SK-N-SH treated with all-trans-retinoic acid at 6 μM for 48 hours (cell line): ENCODE results near the gene GNG5.

Experiments used
- ARNTL ChIP-seq: fragments of 450-650 bp; formaldehyde crosslinking; IDR thresholded peaks from 2 replicates; pipeline ENCODE4 v1.5.0; 2020; ENCODE audit warnings: low read depth, mild to moderate bottlenecking, moderate library complexity, borderline replicate concordance
- ESRRG ChIP-seq: fragments of 250-450 bp; sonication (Bioruptor Pico); IDR thresholded peaks from 2 replicates; pipeline ENCODE4 v1.6.1; 2021; ENCODE audit warnings: mild to moderate bottlenecking
- ISL1 ChIP-seq: fragments of 250-450 bp; sonication (Bioruptor Pico); IDR thresholded peaks from 2 replicates; pipeline ENCODE4 v2.1.2; 2022; ENCODE audit warnings: mild to moderate bottlenecking, moderate library complexity
- PPARA ChIP-seq: fragments of 250-450 bp; sonication (Bioruptor Pico); IDR thresholded peaks from 2 replicates; pipeline ENCODE4 v1.5.0; 2020; ENCODE audit warnings: mild to moderate bottlenecking, borderline replicate concordance
- RARB ChIP-seq: fragments of 250-450 bp; sonication (Bioruptor Pico); IDR thresholded peaks from 2 replicates; pipeline ENCODE4 v1.8.0; 2021; ENCODE audit warnings: mild to moderate bottlenecking, moderate library complexity
- ZNF70 ChIP-seq: fragments of 450-650 bp; formaldehyde crosslinking; IDR thresholded peaks from 2 replicates; pipeline ENCODE4 v1.5.0; 2020; ENCODE audit warnings: mild to moderate bottlenecking, moderate library complexity
- ZNF8 ChIP-seq: fragments of 450-650 bp; formaldehyde crosslinking; IDR thresholded peaks from 2 replicates; pipeline ENCODE4 v1.5.0; 2020; ENCODE audit warnings: mild to moderate bottlenecking, moderate library complexity
- TF ChIP-seq, protein P1 (sequence below): fragments of 250-450 bp; sonication (Bioruptor Pico); IDR thresholded peaks from 2 replicates; pipeline ENCODE4 v1.5.0; 2020; ENCODE audit warnings: mild to moderate bottlenecking, moderate library complexity
- TF ChIP-seq, protein P2 (sequence below): fragments of 250-450 bp; sonication (Bioruptor Pico); IDR thresholded peaks from 2 replicates; pipeline ENCODE4 v1.5.1; 2020; ENCODE audit warnings: low read depth, mild to moderate bottlenecking, moderate library complexity

DNA sequence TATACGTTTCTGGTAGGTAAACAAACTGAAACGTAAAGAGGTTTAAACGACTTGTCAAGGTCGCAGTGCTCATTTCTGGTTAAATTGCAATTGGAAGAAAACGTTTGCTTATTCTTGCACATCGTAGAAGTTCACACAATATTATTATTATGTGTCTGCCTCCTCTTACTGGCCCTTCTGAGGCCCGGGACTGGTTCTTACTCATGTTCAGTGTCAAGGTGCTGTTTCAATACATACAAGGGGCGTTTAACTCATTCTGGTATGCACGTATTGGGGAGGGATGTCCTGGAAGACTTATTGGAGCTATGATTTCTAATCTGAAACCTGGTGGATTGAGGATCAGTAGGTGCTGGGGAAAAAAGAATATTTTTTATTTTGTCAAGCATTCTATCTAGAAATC lies 26.4 kb downstream of the GNG5 start:
- TF ChIP-seq, protein P1, sequence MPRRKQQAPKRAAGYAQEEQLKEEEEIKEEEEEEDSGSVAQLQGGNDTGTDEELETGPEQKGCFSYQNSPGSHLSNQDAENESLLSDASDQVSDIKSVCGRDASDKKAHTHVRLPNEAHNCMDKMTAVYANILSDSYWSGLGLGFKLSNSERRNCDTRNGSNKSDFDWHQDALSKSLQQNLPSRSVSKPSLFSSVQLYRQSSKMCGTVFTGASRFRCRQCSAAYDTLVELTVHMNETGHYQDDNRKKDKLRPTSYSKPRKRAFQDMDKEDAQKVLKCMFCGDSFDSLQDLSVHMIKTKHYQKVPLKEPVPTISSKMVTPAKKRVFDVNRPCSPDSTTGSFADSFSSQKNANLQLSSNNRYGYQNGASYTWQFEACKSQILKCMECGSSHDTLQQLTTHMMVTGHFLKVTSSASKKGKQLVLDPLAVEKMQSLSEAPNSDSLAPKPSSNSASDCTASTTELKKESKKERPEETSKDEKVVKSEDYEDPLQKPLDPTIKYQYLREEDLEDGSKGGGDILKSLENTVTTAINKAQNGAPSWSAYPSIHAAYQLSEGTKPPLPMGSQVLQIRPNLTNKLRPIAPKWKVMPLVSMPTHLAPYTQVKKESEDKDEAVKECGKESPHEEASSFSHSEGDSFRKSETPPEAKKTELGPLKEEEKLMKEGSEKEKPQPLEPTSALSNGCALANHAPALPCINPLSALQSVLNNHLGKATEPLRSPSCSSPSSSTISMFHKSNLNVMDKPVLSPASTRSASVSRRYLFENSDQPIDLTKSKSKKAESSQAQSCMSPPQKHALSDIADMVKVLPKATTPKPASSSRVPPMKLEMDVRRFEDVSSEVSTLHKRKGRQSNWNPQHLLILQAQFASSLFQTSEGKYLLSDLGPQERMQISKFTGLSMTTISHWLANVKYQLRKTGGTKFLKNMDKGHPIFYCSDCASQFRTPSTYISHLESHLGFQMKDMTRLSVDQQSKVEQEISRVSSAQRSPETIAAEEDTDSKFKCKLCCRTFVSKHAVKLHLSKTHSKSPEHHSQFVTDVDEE (CRISPR knock-in tag), result no peak
- TF ChIP-seq PPARA (CRISPR knock-in tag) (no peak), ISL1 (CRISPR knock-in tag) (no peak), ARNTL (CRISPR knock-in tag) (no peak), RARB (CRISPR knock-in tag) (no peak), ZNF70 (CRISPR knock-in tag) (no peak), ESRRG (no peak), ZNF8 (no peak)
- TF ChIP-seq, protein P2, sequence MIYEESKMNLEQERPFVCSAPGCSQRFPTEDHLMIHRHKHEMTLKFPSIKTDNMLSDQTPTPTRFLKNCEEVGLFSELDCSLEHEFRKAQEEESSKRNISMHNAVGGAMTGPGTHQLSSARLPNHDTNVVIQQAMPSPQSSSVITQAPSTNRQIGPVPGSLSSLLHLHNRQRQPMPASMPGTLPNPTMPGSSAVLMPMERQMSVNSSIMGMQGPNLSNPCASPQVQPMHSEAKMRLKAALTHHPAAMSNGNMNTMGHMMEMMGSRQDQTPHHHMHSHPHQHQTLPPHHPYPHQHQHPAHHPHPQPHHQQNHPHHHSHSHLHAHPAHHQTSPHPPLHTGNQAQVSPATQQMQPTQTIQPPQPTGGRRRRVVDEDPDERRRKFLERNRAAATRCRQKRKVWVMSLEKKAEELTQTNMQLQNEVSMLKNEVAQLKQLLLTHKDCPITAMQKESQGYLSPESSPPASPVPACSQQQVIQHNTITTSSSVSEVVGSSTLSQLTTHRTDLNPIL (CRISPR knock-in tag), result no peak
